NCI-H526 treated with DMSO at 0.1 percent for 48 hours (cell line): Measurements from ENCODE around the gene PNMA6E.

ENCODE experiments used
- DNase-seq: peaks from one replicate; lab custom pipeline; 2025; lab: John Stamatoyannopoulos, UW

The PNMA6E gene

GRCh38 chrX:153349952-153350351, 51.2 kb downstream of the PNMA6E start:
- DNase-seq = no peak

GRCh38 chrX:153348421-153348820, 52.7 kb downstream of the PNMA6E start:
- no peak for DNase-seq

- no peak for DNase-seq
Observed at GRCh38 chrX:153347530-153347929, 53.6 kb downstream of the PNMA6E start.
